HepG2 (cell line): ENCODE measurements around the gene CNR2. TPM values are rescaled to one million over a fixed set of nuclear protein-coding genes. Genes with fewer than 3 reads are reported as not detected.

Experiments
- CERS6 ChIP-seq: sonication (generic); formaldehyde crosslinking; IDR thresholded peaks from 2 replicates; pipeline ENCODE4 v1.5.0; 2020; ENCODE audit warnings: missing genetic modification reagents
- ERF ChIP-seq: IDR thresholded peaks from 2 replicates; pipeline ENCODE4 v1.6.1; 2018; ENCODE audit warnings: missing biosample characterization, missing genetic modification reagents
- HCFC1 ChIP-seq: fragments of 150-350 bp; IDR thresholded peaks from 2 replicates; pipeline ENCODE4 v1.6.1; 2014; ENCODE audit warnings: low read depth, low read length
- HDAC2 ChIP-seq: sonication (generic); formaldehyde crosslinking; IDR thresholded peaks from 2 replicates; pipeline ENCODE4 v1.4.0; 2020; ENCODE audit warnings: missing genetic modification reagents
- KLF6 ChIP-seq: IDR thresholded peaks from 2 replicates; pipeline ENCODE4 v1.8.0; 2016; ENCODE audit warnings: missing biosample characterization, missing genetic modification reagents
- MAX ChIP-seq: IDR thresholded peaks from 2 replicates; pipeline ENCODE4 v1.6.1; 2012; ENCODE audit warnings: inconsistent platforms
- MXD3 ChIP-seq: IDR thresholded peaks from 2 replicates; pipeline ENCODE4 v1.6.1; 2016; ENCODE audit warnings: mild to moderate bottlenecking, missing biosample characterization, missing genetic modification reagents
- RORA ChIP-seq: sonication (generic); formaldehyde crosslinking; IDR thresholded peaks from 2 replicates; pipeline ENCODE4 v1.5.0; 2020; ENCODE audit warnings: mild to moderate bottlenecking, missing genetic modification reagents, moderate library complexity
- SIX4 ChIP-seq: sonication (generic); formaldehyde crosslinking; IDR thresholded peaks from 2 replicates; pipeline ENCODE4 v1.4.0; 2020; ENCODE audit warnings: missing genetic modification reagents
- SOX13 ChIP-seq, 3 experiments: fragments of 450-650 bp in 1 of 3; sonication (generic) in 1 of 3; formaldehyde crosslinking in 1 of 3; IDR thresholded peaks in 2 of 3; conservative IDR thresholded peaks in 1 of 3; 2 replicates each; pipeline versions ENCODE4 v1.5.0 to v1.6.1; 2016 to 2020; ENCODE audit warnings: antibody characterized with exemption in 1 of 3, mild to moderate bottlenecking in 1 of 3, missing compliant biosample characterization in 1 of 3, missing genetic modification reagents in 1 of 3, moderate library complexity in 1 of 3
- TBP ChIP-seq: sonication (generic); formaldehyde crosslinking; IDR thresholded peaks from 2 replicates; pipeline ENCODE4 v1.5.0; 2020; ENCODE audit warnings: missing genetic modification reagents
- TBX3 ChIP-seq: fragments of 450-650 bp; IDR thresholded peaks from 2 replicates; pipeline ENCODE4 v1.6.1; 2017; ENCODE audit warnings: antibody characterized with exemption, mild to moderate bottlenecking, inconsistent platforms, borderline replicate concordance
- ZC3H13 ChIP-seq: sonication (generic); formaldehyde crosslinking; IDR thresholded peaks from 2 replicates; pipeline ENCODE4 v1.8.1; 2023; ENCODE audit warnings: mild to moderate bottlenecking, missing genetic modification reagents, moderate library complexity
- ZFP36L2 ChIP-seq: sonication (generic); formaldehyde crosslinking; IDR thresholded peaks from 2 replicates; pipeline ENCODE4 v1.4.0; 2020; ENCODE audit warnings: missing genetic modification reagents
- ZNF138 ChIP-seq: sonication (generic); formaldehyde crosslinking; IDR thresholded peaks from 2 replicates; pipeline ENCODE4 v1.5.0; 2020; ENCODE audit warnings: mild to moderate bottlenecking, low read depth, missing genetic modification reagents
- ZNF292 ChIP-seq: sonication (generic); formaldehyde crosslinking; IDR thresholded peaks from 2 replicates; pipeline ENCODE4 v1.8.1; 2022; ENCODE audit warnings: mild to moderate bottlenecking, low read depth, missing genetic modification reagents, borderline replicate concordance
- ZNF329 ChIP-seq: sonication (generic); formaldehyde crosslinking; IDR thresholded peaks from 2 replicates; pipeline ENCODE4 v1.9.0; 2021; ENCODE audit warnings: low read depth, mild to moderate bottlenecking, missing genetic modification reagents
- ZNF740 ChIP-seq: sonication (generic); formaldehyde crosslinking; IDR thresholded peaks from 2 replicates; pipeline ENCODE4 v1.4.0; 2020; ENCODE audit warnings: missing genetic modification reagents
- ZNF879 ChIP-seq: sonication (generic); formaldehyde crosslinking; IDR thresholded peaks from 2 replicates; pipeline ENCODE4 v1.8.1; 2023; ENCODE audit warnings: missing genetic modification reagents
- ZSCAN20 ChIP-seq: sonication (generic); formaldehyde crosslinking; IDR thresholded peaks from 2 replicates; pipeline ENCODE4 v1.4.0; 2020; ENCODE audit warnings: missing genetic modification reagents, mild to moderate bottlenecking, borderline replicate concordance
- polyA plus RNA-seq, 8 experiments: library from polyadenylated mRNA; depleted of rRNA in 3 of 8; stranded (reverse) in 7 of 8; unstranded in 1 of 8; fragments of >200 nt; fragmentation: Illumina TruSeq in 4 of 8; extraction: Trizol in 4 of 8; gene quantifications; 2 replicates each; pipeline versions ENCODE4 v1.2.1 to v1.2.3, GENCODE V29; 2011 to 2016; ENCODE audit warnings: low read depth in 4 of 8, missing spikeins in 1 of 8, mixed read lengths in 1 of 8; ENCODE audit not compliant: insufficient read depth in 1 of 8
- total RNA-seq, 5 experiments: library from RNA; depleted of rRNA; stranded (reverse); fragments of >200 nt; fragmentation: Illumina TruSeq; extraction: Trizol; gene quantifications; 2 replicates each; pipeline ENCODE4 v1.2.3, GENCODE V29; 2016; ENCODE audit warnings: low read depth in 1 of 5
- TF ChIP-seq, protein P1 (sequence below), 2 experiments: sonication (generic) in 1 of 2; formaldehyde crosslinking in 1 of 2; IDR thresholded peaks; 2 replicates each; pipeline versions ENCODE4 v1.4.0 to v1.6.1; 2018 to 2020; ENCODE audit warnings: missing genetic modification reagents in 2 of 2, borderline replicate concordance in 1 of 2, low read depth in 1 of 2, mild to moderate bottlenecking in 1 of 2, missing biosample characterization in 1 of 2
- TF ChIP-seq, protein P2 (sequence below): sonication (generic); formaldehyde crosslinking; IDR thresholded peaks from 2 replicates; pipeline ENCODE4 v1.4.0; 2020; ENCODE audit warnings: missing genetic modification reagents

CNR2 gene
- total and polyA plus RNA-seq, 2 of the 13 experiments (the other 11 are each of a cell fraction or from before 2014, with no cell fraction given): not detected

- TF ChIP-seq, protein P1, sequence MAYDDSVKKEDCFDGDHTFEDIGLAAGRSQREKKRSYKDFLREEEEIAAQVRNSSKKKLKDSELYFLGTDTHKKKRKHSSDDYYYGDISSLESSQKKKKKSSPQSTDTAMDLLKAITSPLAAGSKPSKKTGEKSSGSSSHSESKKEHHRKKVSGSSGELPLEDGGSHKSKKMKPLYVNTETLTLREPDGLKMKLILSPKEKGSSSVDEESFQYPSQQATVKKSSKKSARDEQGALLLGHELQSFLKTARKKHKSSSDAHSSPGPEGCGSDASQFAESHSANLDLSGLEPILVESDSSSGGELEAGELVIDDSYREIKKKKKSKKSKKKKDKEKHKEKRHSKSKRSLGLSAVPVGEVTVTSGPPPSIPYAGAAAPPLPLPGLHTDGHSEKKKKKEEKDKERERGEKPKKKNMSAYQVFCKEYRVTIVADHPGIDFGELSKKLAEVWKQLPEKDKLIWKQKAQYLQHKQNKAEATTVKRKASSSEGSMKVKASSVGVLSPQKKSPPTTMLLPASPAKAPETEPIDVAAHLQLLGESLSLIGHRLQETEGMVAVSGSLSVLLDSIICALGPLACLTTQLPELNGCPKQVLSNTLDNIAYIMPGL (CRISPR knock-in tag; IDR thresholded peaks at IDR 0.05; ENCODE audit: borderline replicate concordance in 1 of 2, low read depth in 1 of 2): peak; percentile 15 to 69; a peak in 2 of 4 replicates
- 0 out of 2 replicates have a peak, but pooled peaks have one; percentile 1 for TF ChIP-seq ZNF292 (CRISPR knock-in tag)
- peak; percentile 61 for TF ChIP-seq MAX
- TF ChIP-seq MXD3 (CRISPR knock-in tag): peak; percentile 65
- TF ChIP-seq SIX4 (CRISPR knock-in tag): 0 out of 2 replicates have a peak, but pooled peaks have one; percentile 52
- peak; percentile 83 for TF ChIP-seq ERF
- TF ChIP-seq ZNF740 (CRISPR knock-in tag): no peak
- no peak for TF ChIP-seq TBP (CRISPR knock-in tag)
- no peak for TF ChIP-seq CERS6 (CRISPR knock-in tag)
- TF ChIP-seq ZSCAN20 (CRISPR knock-in tag): no peak
- TF ChIP-seq TBX3: no peak
- TF ChIP-seq KLF6 (CRISPR knock-in tag): peak; percentile 93
- no peak for TF ChIP-seq RORA (CRISPR knock-in tag)
- no peak; the same call in 1 of the 2 replicates for TF ChIP-seq SOX13 (IDR thresholded peaks at IDR 0.05)
- TF ChIP-seq SOX13 (CRISPR knock-in tag; conservative IDR thresholded peaks at IDR 0.05 in 1 of 2, IDR thresholded peaks at IDR 0.05 in 1 of 2): peak in 1 of 2 experiments; percentile 30; a peak in 2 of 4 replicates
- no peak; the same call in 1 of the 2 replicates for TF ChIP-seq HCFC1
- TF ChIP-seq, protein P2, sequence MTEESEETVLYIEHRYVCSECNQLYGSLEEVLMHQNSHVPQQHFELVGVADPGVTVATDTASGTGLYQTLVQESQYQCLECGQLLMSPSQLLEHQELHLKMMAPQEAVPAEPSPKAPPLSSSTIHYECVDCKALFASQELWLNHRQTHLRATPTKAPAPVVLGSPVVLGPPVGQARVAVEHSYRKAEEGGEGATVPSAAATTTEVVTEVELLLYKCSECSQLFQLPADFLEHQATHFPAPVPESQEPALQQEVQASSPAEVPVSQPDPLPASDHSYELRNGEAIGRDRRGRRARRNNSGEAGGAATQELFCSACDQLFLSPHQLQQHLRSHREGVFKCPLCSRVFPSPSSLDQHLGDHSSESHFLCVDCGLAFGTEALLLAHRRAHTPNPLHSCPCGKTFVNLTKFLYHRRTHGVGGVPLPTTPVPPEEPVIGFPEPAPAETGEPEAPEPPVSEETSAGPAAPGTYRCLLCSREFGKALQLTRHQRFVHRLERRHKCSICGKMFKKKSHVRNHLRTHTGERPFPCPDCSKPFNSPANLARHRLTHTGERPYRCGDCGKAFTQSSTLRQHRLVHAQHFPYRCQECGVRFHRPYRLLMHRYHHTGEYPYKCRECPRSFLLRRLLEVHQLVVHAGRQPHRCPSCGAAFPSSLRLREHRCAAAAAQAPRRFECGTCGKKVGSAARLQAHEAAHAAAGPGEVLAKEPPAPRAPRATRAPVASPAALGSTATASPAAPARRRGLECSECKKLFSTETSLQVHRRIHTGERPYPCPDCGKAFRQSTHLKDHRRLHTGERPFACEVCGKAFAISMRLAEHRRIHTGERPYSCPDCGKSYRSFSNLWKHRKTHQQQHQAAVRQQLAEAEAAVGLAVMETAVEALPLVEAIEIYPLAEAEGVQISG (CRISPR knock-in tag): peak; percentile 81
- TF ChIP-seq ZNF138: no peak
- TF ChIP-seq ZFP36L2 (CRISPR knock-in tag): peak; percentile 82; the same call in 1 of the 2 replicates
- TF ChIP-seq HDAC2 (CRISPR knock-in tag): peak; percentile 44
- no peak for TF ChIP-seq ZNF879 (CRISPR knock-in tag)
- peak; percentile 74; the same call in 1 of the 2 replicates for TF ChIP-seq ZC3H13 (CRISPR knock-in tag)
- TF ChIP-seq ZNF329: peak; percentile 86
These were observed 46.5 kb upstream of the CNR2 start, which contains the start of gene PNRC2 (continued) for GRCh38 chr1:23959461-23960290.
